Loucy (cell line): Measurements from ENCODE around the gene KCNN3.

ENCODE experiments used
- H2AFZ ChIP-seq: fragments of 200-600 bp; sonication (generic); 2 replicates; pipeline ENCODE4 v1.6.0; 2016; ENCODE audit warnings: antibody characterized with exemption, mild to moderate bottlenecking, low read length, moderate library complexity
- H3F3A ChIP-seq: fragments of 200-600 bp; 2 replicates; pipeline ENCODE4 v1.6.0; 2016; ENCODE audit warnings: antibody characterized with exemption, low read depth, mild to moderate bottlenecking
- H3K27me3 ChIP-seq: fragments of 200-600 bp; sonication (generic); 2 replicates; pipeline ENCODE4 v1.6.1; 2014; ENCODE audit warnings: low read length, mild to moderate bottlenecking; ENCODE audit not compliant: insufficient read depth, poor library complexity, severe bottlenecking
- H3K36me3 ChIP-seq: fragments of 200-600 bp; sonication (generic); 2 replicates; pipeline ENCODE4 v1.6.1; 2016; ENCODE audit warnings: low read length; ENCODE audit not compliant: insufficient read depth
- H3K4me1 ChIP-seq: fragments of 200-600 bp; sonication (generic); 2 replicates; pipeline ENCODE4 v1.5.1; 2014; ENCODE audit warnings: low read length, mild to moderate bottlenecking; ENCODE audit not compliant: insufficient read depth, poor library complexity, severe bottlenecking
- H3K4me2 ChIP-seq: fragments of 200-600 bp; sonication (generic); 2 replicates; pipeline ENCODE4 v1.6.0; 2014; ENCODE audit warnings: antibody characterized with exemption, low read length, low read depth, mild to moderate bottlenecking; ENCODE audit not compliant: poor library complexity, severe bottlenecking
- H3K4me3 ChIP-seq: fragments of 200-600 bp; sonication (generic); 2 replicates; pipeline ENCODE4 v1.5.1; 2014; ENCODE audit warnings: low read length, mild to moderate bottlenecking, mixed read lengths; ENCODE audit not compliant: poor library complexity, severe bottlenecking
- H3K79me2 ChIP-seq: fragments of 200-600 bp; sonication (generic); 2 replicates; pipeline ENCODE4 v1.6.1; 2014; ENCODE audit warnings: low read length; ENCODE audit not compliant: insufficient read depth
- H3K9ac ChIP-seq: fragments of 200-600 bp; sonication (generic); 2 replicates; pipeline ENCODE4 v1.6.0; 2014; ENCODE audit warnings: mild to moderate bottlenecking, low read depth, low read length, moderate library complexity; ENCODE audit not compliant: poor library complexity, severe bottlenecking
- H3K9me2 ChIP-seq: fragments of 200-600 bp; sonication (generic); replicated peaks from 2 replicates; pipeline ENCODE4 v1.6.1; 2016; ENCODE audit warnings: low read depth, low read length, mixed read lengths
- H3K9me3 ChIP-seq: fragments of 200-600 bp; sonication (generic); 2 replicates; pipeline ENCODE4 v1.6.1; 2014; ENCODE audit warnings: mild to moderate bottlenecking, antibody characterized with exemption, low read length, low read depth; ENCODE audit not compliant: insufficient read depth
- H4K20me1 ChIP-seq: fragments of 200-600 bp; sonication (generic); 2 replicates; pipeline ENCODE4 v1.6.0; 2014; ENCODE audit warnings: antibody characterized with exemption, low read length, mild to moderate bottlenecking; ENCODE audit not compliant: insufficient read depth, poor library complexity, severe bottlenecking
- CTCF ChIP-seq: fragments of 200-600 bp; sonication (generic); conservative IDR thresholded peaks from 2 replicates; pipeline ENCODE4 v1.5.1; 2014; ENCODE audit warnings: mild to moderate bottlenecking, antibody characterized with exemption, low read length
- EZH2phosphoT487 ChIP-seq: fragments of 200-600 bp; IDR thresholded peaks from 2 replicates; pipeline ENCODE4 v1.6.1; 2018; ENCODE audit warnings: antibody characterized with exemption, mild to moderate bottlenecking, moderate library complexity, borderline replicate concordance

The KCNN3 gene

GRCh38 chr1:154714052-154714623, 155.9 kb downstream of the KCNN3 start:
- Histone ChIP-seq H3K4me1 (peaks cover 4% of the 10 kb centered on the region), H3K27me3 (no peaks in the 10 kb centered on the region), H3K9ac (no peak overlapping the region), H3K9me3 (no peaks in the 10 kb centered on the region), H4K20me1 (no peaks in the 10 kb centered on the region), H3K36me3 (no peaks in the 10 kb centered on the region), H3K4me2 (no peak overlapping the region), H3K9me2 (no peaks in the 10 kb centered on the region), H3K79me2 (no peaks in the 10 kb centered on the region), H2AFZ (no peak overlapping the region), H3K4me3 (no peak overlapping the region), H3F3A (0 out of 2 replicates have a peak, but pooled peaks cover 5% of the 10 kb centered on the region)
- no peak for TF ChIP-seq EZH2phosphoT487
- TF ChIP-seq CTCF = no peak

GRCh38 chr1:154713005-154713404, 157.1 kb downstream of the KCNN3 start:
- Histone ChIP-seq H3F3A (0 out of 2 replicates have a peak, but pooled peaks cover 5% of the 10 kb centered on the region), H3K9me3 (no peaks in the 10 kb centered on the region), H2AFZ (no peak overlapping the region), H3K4me3 (no peak overlapping the region), H4K20me1 (no peaks in the 10 kb centered on the region), H3K36me3 (no peaks in the 10 kb centered on the region), H3K27me3 (no peaks in the 10 kb centered on the region), H3K9ac (no peak overlapping the region), H3K9me2 (no peaks in the 10 kb centered on the region), H3K79me2 (no peaks in the 10 kb centered on the region), H3K4me2 (no peak overlapping the region), H3K4me1 (peaks cover 4% of the 10 kb centered on the region)
- no peak for TF ChIP-seq EZH2phosphoT487
- no peak for TF ChIP-seq CTCF

GRCh38 chr1:154712166-154712810, 157.8 kb downstream of the KCNN3 start:
- no peaks in the 10 kb centered on the region for H3K79me2 ChIP-seq
- H3K4me2 ChIP-seq = no peak overlapping the region
- TF ChIP-seq EZH2phosphoT487 (no peak), CTCF (no peak)

More at GRCh38 chr1:154712166-154712810, 157.8 kb downstream of the KCNN3 start:
- Histone ChIP-seq H3F3A (0 out of 2 replicates have a peak, but pooled peaks cover 5% of the 10 kb centered on the region), H3K4me3 (no peak overlapping the region), H2AFZ (no peak overlapping the region), H3K4me1 (peaks cover 4% of the 10 kb centered on the region), H3K36me3 (no peaks in the 10 kb centered on the region), H3K9ac (no peak overlapping the region), H3K9me2 (no peaks in the 10 kb centered on the region), H3K27me3 (no peaks in the 10 kb centered on the region), H4K20me1 (no peaks in the 10 kb centered on the region), H3K9me3 (no peaks in the 10 kb centered on the region)
